SK-N-MC (cell line): ENCODE measurements around the gene SIX5.

Experiments used
- EZH2 ChIP-seq: fragments of 200-600 bp; sonication (generic); IDR thresholded peaks from one replicate; pipeline ENCODE4 v1.6.1; 2017; ENCODE audit warnings: antibody characterized with exemption
- POLR2AphosphoS5 ChIP-seq: IDR thresholded peaks from 2 replicates; pipeline ENCODE4 v1.6.1; 2012; ENCODE audit warnings: mild to moderate bottlenecking, low read depth, low read length, borderline replicate concordance

- TF ChIP-seq POLR2AphosphoS5 (no peak), EZH2 (no peak)
Measured at GRCh38 chr19:45762870-45763631, 6.0 kb downstream of the SIX5 start.
